NB4 (cell line): ENCODE measurements around the gene ZFAND3.

Source experiments
- POLR2A ChIP-seq: IDR thresholded peaks from 2 replicates; pipeline ENCODE4 v1.6.1; 2011; ENCODE audit warnings: mild to moderate bottlenecking; ENCODE audit not compliant: insufficient read length; ENCODE audit errors: extremely low read depth
- TF ChIP-seq, protein P1 (sequence below): IDR thresholded peaks from one replicate; pipeline ENCODE4 v1.5.1; 2012; ENCODE audit warnings: low read depth, low read length

DNA sequence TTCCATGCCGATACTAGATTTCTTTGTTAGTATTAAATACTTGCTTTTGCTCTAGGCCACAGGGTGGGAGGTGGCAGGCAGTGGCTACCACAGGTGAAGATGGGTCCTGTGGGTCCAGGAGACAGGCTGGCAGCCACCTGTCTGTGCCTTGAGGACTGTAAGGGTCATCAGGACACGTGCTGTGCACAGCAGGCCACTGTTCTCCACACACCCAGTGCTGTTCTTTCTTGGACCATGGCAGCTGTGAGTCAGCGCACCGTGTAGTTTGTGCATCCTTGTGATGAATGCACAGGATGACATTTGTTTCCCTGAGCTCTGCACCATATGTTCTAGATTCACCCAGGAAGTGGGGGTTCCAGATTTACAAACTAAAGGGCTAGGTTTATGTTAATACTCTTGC lies 317.0 kb downstream of the ZFAND3 start:
- no peak for TF ChIP-seq POLR2A
- TF ChIP-seq, protein P1, sequence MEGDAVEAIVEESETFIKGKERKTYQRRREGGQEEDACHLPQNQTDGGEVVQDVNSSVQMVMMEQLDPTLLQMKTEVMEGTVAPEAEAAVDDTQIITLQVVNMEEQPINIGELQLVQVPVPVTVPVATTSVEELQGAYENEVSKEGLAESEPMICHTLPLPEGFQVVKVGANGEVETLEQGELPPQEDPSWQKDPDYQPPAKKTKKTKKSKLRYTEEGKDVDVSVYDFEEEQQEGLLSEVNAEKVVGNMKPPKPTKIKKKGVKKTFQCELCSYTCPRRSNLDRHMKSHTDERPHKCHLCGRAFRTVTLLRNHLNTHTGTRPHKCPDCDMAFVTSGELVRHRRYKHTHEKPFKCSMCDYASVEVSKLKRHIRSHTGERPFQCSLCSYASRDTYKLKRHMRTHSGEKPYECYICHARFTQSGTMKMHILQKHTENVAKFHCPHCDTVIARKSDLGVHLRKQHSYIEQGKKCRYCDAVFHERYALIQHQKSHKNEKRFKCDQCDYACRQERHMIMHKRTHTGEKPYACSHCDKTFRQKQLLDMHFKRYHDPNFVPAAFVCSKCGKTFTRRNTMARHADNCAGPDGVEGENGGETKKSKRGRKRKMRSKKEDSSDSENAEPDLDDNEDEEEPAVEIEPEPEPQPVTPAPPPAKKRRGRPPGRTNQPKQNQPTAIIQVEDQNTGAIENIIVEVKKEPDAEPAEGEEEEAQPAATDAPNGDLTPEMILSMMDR, result no peak
